LNCaP clone FGC (cell line): ENCODE data around the gene FN1.

ENCODE experiments used
- DNase-seq: peaks from one replicate; pipeline ENCODE4 v3.0.0-alpha.2; 2011; ENCODE audit warnings: low read depth
- H3K4me3 ChIP-seq: 2 replicates; pipeline ENCODE4 v1.5.1; 2011; ENCODE audit warnings: mild to moderate bottlenecking, low read depth, low read length, control low read depth
- TF ChIP-seq, protein P1 (sequence below): IDR thresholded peaks from 2 replicates; pipeline ENCODE4 v1.5.1; 2012; ENCODE audit warnings: mild to moderate bottlenecking; ENCODE audit not compliant: control insufficient read depth, insufficient read depth; ENCODE audit errors: extremely low read depth

Gene FN1

DNA sequence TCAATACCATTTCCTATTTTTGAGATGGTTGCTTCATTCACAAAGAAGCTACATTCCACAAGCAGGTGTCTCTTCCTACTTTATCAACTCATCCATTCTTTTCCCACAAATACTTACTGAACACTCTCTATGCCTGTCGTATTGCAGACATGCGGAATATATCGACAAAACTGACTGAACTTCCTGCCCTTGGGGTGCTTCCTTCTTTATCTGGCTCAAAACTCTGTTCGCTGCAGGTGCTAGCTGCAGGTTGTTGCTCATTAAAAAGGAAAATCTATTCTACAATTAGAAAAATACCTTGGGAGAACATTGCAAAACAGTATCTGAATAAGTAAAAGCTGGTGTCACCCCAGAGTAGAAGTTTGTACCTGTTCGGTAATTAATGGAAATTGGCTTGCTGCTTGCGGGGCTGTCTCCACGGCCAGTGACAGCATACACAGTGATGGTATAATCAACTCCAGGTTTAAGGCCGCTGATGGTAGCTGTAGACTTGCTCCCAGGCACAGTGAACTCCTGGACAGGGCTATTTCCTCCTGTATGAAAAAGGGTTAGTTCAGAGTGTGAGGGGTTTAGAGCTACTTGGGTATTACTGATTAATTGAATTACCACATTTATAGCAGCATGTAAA lies 52.1 kb downstream of the FN1 start:
- no peak for DNase-seq
- H3K4me3 ChIP-seq: no peak overlapping the region
- TF ChIP-seq, protein P1, sequence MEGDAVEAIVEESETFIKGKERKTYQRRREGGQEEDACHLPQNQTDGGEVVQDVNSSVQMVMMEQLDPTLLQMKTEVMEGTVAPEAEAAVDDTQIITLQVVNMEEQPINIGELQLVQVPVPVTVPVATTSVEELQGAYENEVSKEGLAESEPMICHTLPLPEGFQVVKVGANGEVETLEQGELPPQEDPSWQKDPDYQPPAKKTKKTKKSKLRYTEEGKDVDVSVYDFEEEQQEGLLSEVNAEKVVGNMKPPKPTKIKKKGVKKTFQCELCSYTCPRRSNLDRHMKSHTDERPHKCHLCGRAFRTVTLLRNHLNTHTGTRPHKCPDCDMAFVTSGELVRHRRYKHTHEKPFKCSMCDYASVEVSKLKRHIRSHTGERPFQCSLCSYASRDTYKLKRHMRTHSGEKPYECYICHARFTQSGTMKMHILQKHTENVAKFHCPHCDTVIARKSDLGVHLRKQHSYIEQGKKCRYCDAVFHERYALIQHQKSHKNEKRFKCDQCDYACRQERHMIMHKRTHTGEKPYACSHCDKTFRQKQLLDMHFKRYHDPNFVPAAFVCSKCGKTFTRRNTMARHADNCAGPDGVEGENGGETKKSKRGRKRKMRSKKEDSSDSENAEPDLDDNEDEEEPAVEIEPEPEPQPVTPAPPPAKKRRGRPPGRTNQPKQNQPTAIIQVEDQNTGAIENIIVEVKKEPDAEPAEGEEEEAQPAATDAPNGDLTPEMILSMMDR: no peak

DNA sequence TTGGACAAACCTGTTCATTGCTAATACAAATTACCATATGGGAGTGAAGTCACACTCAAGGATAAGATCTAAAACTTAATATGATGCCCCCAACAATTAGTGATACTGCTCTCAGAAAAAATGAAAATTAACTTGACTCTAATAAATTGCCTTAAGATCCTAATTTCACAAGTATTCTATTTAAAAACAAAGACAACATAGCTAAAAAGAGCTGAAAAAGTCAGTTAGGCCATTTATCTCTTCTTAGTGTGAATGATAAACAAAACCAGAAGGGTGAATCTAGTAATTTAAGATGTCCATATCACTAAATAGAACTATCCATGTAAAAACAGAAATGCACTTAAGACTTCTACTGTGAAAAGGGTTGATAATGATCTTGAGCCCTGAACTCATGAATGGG lies 53.4 kb downstream of the FN1 start:
- TF ChIP-seq, protein P1: no peak
- no peak overlapping the region for H3K4me3 ChIP-seq
- DNase-seq: no peak

DNA sequence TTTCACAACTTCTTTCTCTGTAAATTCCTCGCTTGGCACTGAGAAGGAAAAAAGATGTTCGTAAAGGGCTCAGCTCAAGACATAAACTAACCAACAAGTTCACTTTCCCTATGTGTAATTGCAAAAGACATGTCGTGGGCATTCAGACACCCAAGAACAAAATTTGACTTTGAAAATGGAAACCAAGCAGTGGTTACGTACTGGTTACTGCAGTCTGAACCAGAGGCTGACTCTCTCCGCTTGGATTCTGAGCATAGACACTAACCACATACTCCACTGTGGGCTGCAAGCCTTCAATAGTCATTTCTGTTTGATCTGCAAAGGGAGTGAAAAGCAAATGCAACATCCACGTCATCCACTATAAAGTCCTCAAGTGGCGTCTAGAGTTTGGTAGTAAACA lies 53.9 kb downstream of the FN1 start:
- no peak overlapping the region for H3K4me3 ChIP-seq
- TF ChIP-seq, protein P1: no peak
- DNase-seq: no peak

DNA sequence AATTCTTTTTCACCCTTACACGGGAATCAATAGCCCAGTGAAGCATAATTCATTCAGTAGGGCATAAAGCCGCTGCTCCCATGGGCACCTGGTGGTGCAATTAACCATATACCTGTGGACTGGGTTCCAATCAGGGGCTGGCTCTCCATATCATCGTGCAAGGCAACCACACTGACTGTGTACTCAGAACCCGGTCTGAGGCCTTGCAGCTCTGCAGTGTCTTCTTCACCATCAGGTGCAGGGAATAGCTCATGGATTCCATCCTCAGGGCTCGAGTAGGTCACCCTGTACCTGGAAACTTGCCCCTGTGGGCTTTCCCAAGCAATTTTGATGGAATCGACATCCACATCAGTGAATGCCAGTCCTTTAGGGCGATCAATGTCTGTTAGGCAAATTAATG lies 55.2 kb downstream of the FN1 start:
- H3K4me3 ChIP-seq: no peak overlapping the region
- TF ChIP-seq, protein P1: no peak
- no peak for DNase-seq

DNA sequence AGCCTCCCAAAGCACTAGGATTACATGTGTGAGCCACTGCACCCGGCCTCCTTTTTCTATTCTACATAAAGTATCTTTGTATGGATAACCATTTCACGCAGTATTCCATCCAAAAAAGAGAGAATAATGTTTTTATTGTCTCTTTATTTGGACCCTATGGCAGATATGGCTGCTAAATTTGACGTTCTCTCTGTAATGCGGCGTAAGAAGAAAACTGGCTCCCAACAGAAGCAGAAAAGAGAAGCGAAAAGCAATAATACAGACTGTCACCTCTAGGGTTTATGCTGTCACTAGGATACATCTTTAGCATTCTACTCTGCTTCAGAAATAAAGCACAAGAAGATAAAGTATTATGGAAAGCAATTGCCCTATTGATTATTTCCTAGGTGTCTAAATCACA lies 55.9 kb downstream of the FN1 start:
- TF ChIP-seq, protein P1: no peak
- H3K4me3 ChIP-seq: no peak overlapping the region
- DNase-seq: no peak

DNA sequence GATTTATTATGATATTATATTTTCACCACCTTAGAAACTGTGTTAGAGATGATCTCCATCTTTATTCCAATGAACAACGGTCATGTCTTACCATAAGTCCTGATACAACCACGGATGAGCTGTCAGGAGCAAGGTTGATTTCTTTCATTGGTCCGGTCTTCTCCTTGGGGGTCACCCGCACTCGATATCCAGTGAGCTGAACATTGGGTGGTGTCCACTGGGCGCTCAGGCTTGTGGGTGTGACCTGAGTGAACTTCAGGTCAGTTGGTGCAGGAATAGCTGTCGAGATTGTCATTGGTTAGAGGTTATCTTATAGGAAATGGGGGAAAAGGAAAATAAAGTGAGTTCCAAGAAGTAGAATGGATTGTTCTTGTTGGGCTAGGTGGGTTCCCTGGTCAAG lies 56.8 kb downstream of the FN1 start:
- DNase-seq: no peak
- TF ChIP-seq, protein P1: no peak
- no peak overlapping the region for H3K4me3 ChIP-seq

DNA sequence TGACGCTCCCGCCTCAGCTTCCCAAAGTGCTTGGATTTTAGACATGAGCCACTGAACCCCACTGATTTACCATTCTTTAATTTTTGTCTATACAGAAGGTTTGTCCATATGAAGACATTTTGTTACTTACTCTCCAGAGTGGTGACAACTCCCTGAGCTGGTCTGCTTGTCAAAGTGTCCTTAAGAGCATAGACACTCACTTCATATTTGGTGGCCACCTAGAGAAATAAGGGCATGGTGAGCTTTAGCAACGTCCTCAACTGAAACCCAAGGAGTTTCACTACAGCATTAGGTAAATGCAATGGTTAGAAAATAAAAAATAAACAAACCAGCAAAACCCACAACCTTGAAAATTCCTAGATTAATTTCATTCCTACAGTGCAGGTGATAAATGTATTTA lies 57.8 kb downstream of the FN1 start:
- TF ChIP-seq, protein P1: no peak
- no peak for DNase-seq

More for the DNA sequence above, 57.8 kb downstream of the FN1 start:
- no peak overlapping the region for H3K4me3 ChIP-seq
